ENCODE data around the gene IL32. TPM values are rescaled to one million over a fixed set of nuclear protein-coding genes. Genes with fewer than 3 reads are reported as not detected.

Gene IL32
- polyA plus RNA-seq, 1 experiment: 30.3 TPM

- no peak for TF ChIP-seq CTCF (IDR thresholded peaks at IDR 0.05; ENCODE audit: low read depth, low read length)
- Histone ChIP-seq H3K27ac (ENCODE audit: low read depth, low read length) (no peak overlapping the region), H3K27me3 (ENCODE audit: control insufficient read depth, insufficient read depth, low read length) (no peaks in the 10 kb centered on the region), H3K4me3 (ENCODE audit: low read depth, low read length) (no peak overlapping the region), H3K9me3 (ENCODE audit: control insufficient read depth, insufficient read depth, low read length) (no peaks in the 10 kb centered on the region)
- CTCF ChIA-PET: interaction anchor here (0.6 to 2.7 kb wide), 3 partner anchors 16 to 1441 kb away, joined by 3 to 57 read pairs (median 7); no protein-coding TSS in a partner anchor
- DNase-seq (ENCODE audit: low read depth, low spot score): no peak
- POLR2A ChIA-PET: no interaction called here
These were observed 4.9 kb upstream of the IL32 start for GRCh38 chr16:3060339-3061127.

- POLR2A ChIA-PET: no interaction called here
These were observed 2.9 kb upstream of the IL32 start for GRCh38 chr16:3062553-3062952.

GRCh38 chr16:3063625-3064386, 1.6 kb upstream of the IL32 start:
- no peak for DNase-seq (ENCODE audit: low read depth, low spot score)
- Histone ChIP-seq H3K9me3 (ENCODE audit: control insufficient read depth, insufficient read depth, low read length) (no peaks in the 10 kb centered on the region), H3K27me3 (ENCODE audit: control insufficient read depth, insufficient read depth, low read length) (no peaks in the 10 kb centered on the region), H3K4me3 (ENCODE audit: low read depth, low read length) (no peak overlapping the region), H3K27ac (ENCODE audit: low read depth, low read length) (no peak overlapping the region)
- no peak for TF ChIP-seq CTCF (IDR thresholded peaks at IDR 0.05; ENCODE audit: low read depth, low read length)
- CTCF ChIA-PET: interaction anchor here (1.0 kb wide), 1 partner anchor 32 kb away, joined by 4 read pairs; no protein-coding TSS in a partner anchor
- POLR2A ChIA-PET: no interaction called here

More at GRCh38 chr16:3062553-3062952, 2.9 kb upstream of the IL32 start:
- Histone ChIP-seq H3K4me3 (ENCODE audit: low read depth, low read length) (no peak overlapping the region), H3K27me3 (ENCODE audit: control insufficient read depth, insufficient read depth, low read length) (no peaks in the 10 kb centered on the region), H3K9me3 (ENCODE audit: control insufficient read depth, insufficient read depth, low read length) (no peaks in the 10 kb centered on the region), H3K27ac (ENCODE audit: low read depth, low read length) (no peak overlapping the region)
- CTCF ChIA-PET: no interaction called here
- no peak for TF ChIP-seq CTCF (IDR thresholded peaks at IDR 0.05; ENCODE audit: low read depth, low read length)
- no peak for DNase-seq (ENCODE audit: low read depth, low spot score)

- no peak for DNase-seq (ENCODE audit: low read depth, low spot score)
- Histone ChIP-seq H3K27ac (ENCODE audit: low read depth, low read length) (no peak overlapping the region), H3K27me3 (ENCODE audit: control insufficient read depth, insufficient read depth, low read length) (no peaks in the 10 kb centered on the region), H3K4me3 (ENCODE audit: low read depth, low read length) (peak overlapping the region; percentile 51), H3K9me3 (ENCODE audit: control insufficient read depth, insufficient read depth, low read length) (no peaks in the 10 kb centered on the region)
- ChIA-PET CTCF (interaction anchor here (1.1 kb wide), 1 partner anchor 34 kb away, joined by 3 read pairs; no protein-coding TSS in a partner anchor), POLR2A (interaction anchor here (0.9 kb wide), 1 partner anchor 18 kb away, joined by 5 read pairs; no protein-coding TSS in a partner anchor)
- TF ChIP-seq CTCF (IDR thresholded peaks at IDR 0.05; ENCODE audit: low read depth, low read length): no peak
These were observed 451 bp downstream of the IL32 start for GRCh38 chr16:3065742-3066439.
